K562 (cell line): Measurements from ENCODE around the gene BDH2. TPM values are rescaled to one million over a fixed set of nuclear protein-coding genes. Genes with fewer than 3 reads are reported as not detected.

Experiments used
- ATAC-seq: fragments of 200-7000 bp; cut with Tn5 transposase; 3 replicates; pipeline ENCODE4 v1.9.1; 2020; ENCODE audit warnings: moderate library complexity
- BruUV-seq: library from RNA; stranded (reverse); fragments of 400-500 nt; replicated peaks from 2 replicates; lab custom pipeline; 2021; lab: Mats Ljungman, UMichigan
- CTCF ChIA-PET: fragments of 300-600 bp; formaldehyde crosslinking; extraction: SDS; loops from one replicate; lab custom pipeline; 2021; ENCODE audit warnings: low intra/inter-chr PET ratio; lab: Yijun Ruan, JAX
- POLR2A ChIA-PET: fragments of 300-600, 350-650 bp; sonication (Branson Sonifier 250); formaldehyde crosslinking; extraction: SDS; loops from one replicate; lab custom pipeline; 2021; ENCODE audit warnings: antibody characterized with exemption, inconsistent platforms; lab: Yijun Ruan, JAX
- DNase-seq, 4 experiments: peaks; one replicate each; pipeline versions ENCODE4 v3.0.0 to v3.0.0-alpha.2; 2011 to 2018; ENCODE audit warnings: low spot score in 3 of 4, mixed read lengths in 3 of 4; ENCODE audit errors: extremely low read depth in 1 of 4
- FAIRE-seq: peaks from 2 replicates; lab custom pipeline; 2011; peaks lifted over from hg19 to GRCh38; lab: Jason Lieb, UNC
- H2AFZ ChIP-seq: 2 replicates; pipeline ENCODE4 v1.6.0; 2011; ENCODE audit warnings: low read depth, low read length, control low read depth, inconsistent platforms
- H3K27ac ChIP-seq: fragments of 200-600 bp; 3 replicates; pipeline ENCODE4 v1.8.0; 2011; ENCODE audit warnings: low read depth, mild to moderate bottlenecking, control low read depth, inconsistent platforms, low read length, moderate library complexity, mixed read lengths; ENCODE audit errors: extremely low read depth
- H3K27me3 ChIP-seq, 2 experiments: fragments of 300-600 bp in 1 of 2; 2 replicates in 1 of 2; 3 replicates in 1 of 2; pipeline versions ENCODE4 v1.6.0 to v1.8.0; 2011; ENCODE audit warnings: inconsistent platforms in 2 of 2, low read length in 2 of 2, mild to moderate bottlenecking in 1 of 2, mixed read lengths in 1 of 2, moderate library complexity in 1 of 2; ENCODE audit not compliant: control insufficient read depth in 2 of 2, insufficient read depth in 2 of 2
- H3K36me3 ChIP-seq: fragments of 300-600 bp; 3 replicates; pipeline ENCODE4 v1.8.0; 2011; ENCODE audit warnings: mild to moderate bottlenecking, low read length, inconsistent platforms; ENCODE audit not compliant: control insufficient read depth, insufficient read depth
- H3K4me1 ChIP-seq, 2 experiments: fragments of 200-600 bp in 1 of 2; replicated peaks in 1 of 2; 2 replicates in 1 of 2; 3 replicates in 1 of 2; pipeline versions ENCODE4 v1.5.1 to v1.8.0; 2011; ENCODE audit warnings: inconsistent platforms in 2 of 2, low read length in 2 of 2, mild to moderate bottlenecking in 1 of 2, mixed read lengths in 1 of 2, moderate library complexity in 1 of 2; ENCODE audit not compliant: control insufficient read depth in 2 of 2, insufficient read depth in 2 of 2
- H3K4me2 ChIP-seq: 2 replicates; pipeline ENCODE4 v1.6.1; 2011; ENCODE audit warnings: low read length, control low read depth, inconsistent platforms, mixed read lengths; ENCODE audit not compliant: insufficient read depth
- H3K4me3 ChIP-seq: fragments of 200-600 bp; sonication (generic), shearing (Covaris generic); 2 replicates; pipeline ENCODE4 v1.5.1; 2016; ENCODE audit warnings: control low read depth, inconsistent platforms
- H3K79me2 ChIP-seq: fragments of 200-600 bp; 3 replicates; pipeline ENCODE4 v1.8.0; 2011; ENCODE audit warnings: low read length, inconsistent platforms; ENCODE audit not compliant: control insufficient read depth, insufficient read depth
- H3K9ac ChIP-seq, 2 experiments: 2 replicates each; pipeline versions ENCODE4 v1.6.0 to v1.6.1; 2011; ENCODE audit warnings: low read depth in 2 of 2, low read length in 2 of 2, control low read depth in 1 of 2, inconsistent platforms in 1 of 2, mild to moderate bottlenecking in 1 of 2, mixed read lengths in 1 of 2; ENCODE audit not compliant: insufficient read depth in 1 of 2
- H3K9me1 ChIP-seq: one replicate; pipeline ENCODE4 v1.6.0; 2011; ENCODE audit warnings: inconsistent platforms, mild to moderate bottlenecking, low read length, moderate library complexity; ENCODE audit not compliant: control insufficient read depth, insufficient read depth
- H3K9me3 ChIP-seq: replicated peaks from 2 replicates; pipeline ENCODE4 v1.5.1; 2011; ENCODE audit warnings: low read depth, low read length, inconsistent platforms; ENCODE audit not compliant: control insufficient read depth, insufficient read depth
- H4K20me1 ChIP-seq: replicated peaks from 2 replicates; pipeline ENCODE4 v1.6.1; 2011; ENCODE audit warnings: low read length, inconsistent platforms, mixed read lengths; ENCODE audit not compliant: control insufficient read depth, insufficient read depth
- DNMT1 ChIP-seq: fragments of 450-650 bp; IDR thresholded peaks from 2 replicates; pipeline ENCODE4 v1.6.1; 2016; ENCODE audit warnings: antibody characterized with exemption, mild to moderate bottlenecking
- E2F6 ChIP-seq, 2 experiments: IDR thresholded peaks; 2 replicates each; pipeline ENCODE4 v1.6.1; 2011; ENCODE audit warnings: borderline replicate concordance in 1 of 2, control low read depth in 1 of 2, low read depth in 1 of 2, low read length in 1 of 2, mild to moderate bottlenecking in 1 of 2, mixed read lengths in 1 of 2, moderate library complexity in 1 of 2; ENCODE audit not compliant: insufficient read depth in 1 of 2, insufficient read length in 1 of 2, poor library complexity in 1 of 2, severe bottlenecking in 1 of 2; ENCODE audit errors: extremely low read depth in 1 of 2
- FOXK2 ChIP-seq, 2 experiments: fragments of 450-650 bp; IDR thresholded peaks in 1 of 2; conservative IDR thresholded peaks in 1 of 2; 2 replicates each; pipeline ENCODE4 v1.6.1; 2016; ENCODE audit warnings: low read depth in 2 of 2, mild to moderate bottlenecking in 1 of 2
- GTF2E2 ChIP-seq: fragments of 200-800 bp; sonication (Bioruptor generic); IDR thresholded peaks from 2 replicates; pipeline ENCODE4 v1.6.1; 2016; ENCODE audit warnings: missing genetic modification characterization, missing compliant biosample characterization
- IRF9 ChIP-seq: fragments of 450-650 bp; IDR thresholded peaks from 2 replicates; pipeline ENCODE4 v1.6.1; 2016; ENCODE audit warnings: missing biosample characterization, missing genetic modification characterization
- LCOR ChIP-seq: sonication (generic); formaldehyde crosslinking; IDR thresholded peaks from 2 replicates; pipeline ENCODE4 v1.8.0; 2022; ENCODE audit warnings: mild to moderate bottlenecking, missing genetic modification reagents
- MNT ChIP-seq, 2 experiments: fragments of 450-650 bp; conservative IDR thresholded peaks; 2 replicates each; pipeline ENCODE4 v1.6.1; 2017; ENCODE audit warnings: mild to moderate bottlenecking in 2 of 2, moderate library complexity in 2 of 2
- MXD1 ChIP-seq: fragments of 250-450 bp; sonication (Bioruptor Pico); IDR thresholded peaks from 2 replicates; pipeline ENCODE4 v1.8.0; 2021; ENCODE audit warnings: borderline replicate concordance, mild to moderate bottlenecking, moderate library complexity; ENCODE audit not compliant: poor library complexity, severe bottlenecking
- NFIC ChIP-seq: fragments of 450-650 bp; IDR thresholded peaks from 2 replicates; pipeline ENCODE4 v1.6.1; 2017; ENCODE audit warnings: mild to moderate bottlenecking, inconsistent platforms
- PHB ChIP-seq: fragments of 250-450 bp; sonication (Bioruptor Pico); IDR thresholded peaks from 2 replicates; pipeline ENCODE4 v1.5.0; 2021
- ZNF609 ChIP-seq: sonication (generic); formaldehyde crosslinking; IDR thresholded peaks from 2 replicates; pipeline ENCODE4 v1.8.1; 2023; ENCODE audit warnings: missing genetic modification reagents, mild to moderate bottlenecking, borderline replicate concordance
- WGBS: fragments of 100-300 bp; shearing (Covaris generic); methylation state at CpG from one replicate; pipeline ENCODE4 v1.1.6; 2016; ENCODE audit warnings: low coverage, mixed read lengths; ENCODE audit not compliant: insufficient coverage; ENCODE audit errors: missing lambda C conversion rate; 5-methylcytosine and 5-hydroxymethylcytosine counted together
- in situ Hi-C: fragments of 300-500 bp; cut with MboI; formaldehyde crosslinking; loops from 4 replicates; pipeline ENCODE4 v1.15.0; 2018; ENCODE audit warnings: inconsistent platforms, mixed read lengths
- intact Hi-C: fragments of 100-400 bp; cut with micrococcal nuclease; formaldehyde crosslinking; loops from 2 replicates; pipeline ENCODE4 v1.14.2; 2022
- polyA plus RNA-seq, 8 experiments: library from polyadenylated mRNA; depleted of rRNA in 4 of 8; stranded (reverse) in 5 of 8; unstranded in 3 of 8; fragments of >200 nt; fragmentation: Nextera tagmentation in 2 of 8; fragmentation: Illumina TruSeq in 1 of 8; extraction: Ambion mirVana in 2 of 8; extraction: Trizol in 1 of 8; gene quantifications; 2 replicates each; pipeline versions ENCODE4 v1.2.1 to v1.2.3, GENCODE V29; 2011 to 2014; ENCODE audit warnings: inconsistent platforms in 1 of 8, missing spikeins in 1 of 8
- total RNA-seq, 7 experiments: library from RNA; depleted of rRNA in 6 of 7; stranded (reverse); fragments of >200 nt in 6 of 7; fragmentation: Illumina TruSeq in 2 of 7; extraction: Trizol in 2 of 7; gene quantifications; 2 replicates each; pipeline versions ENCODE4 v1.2.1 to v1.2.3, GENCODE V29; 2011 to 2021; ENCODE audit warnings: low replicate concordance in 1 of 7

The BDH2 gene
- total and polyA plus RNA-seq, 9 of the 15 experiments (the other 6 are each of a cell fraction or from before 2014, with no cell fraction given), result 4.9 to 17.9 (median 9.1) TPM

- WGBS, result 90% methylated on average over 1 of the region's 1 CpG
- ATAC-seq, result no peak
- Histone ChIP-seq H3K4me3 (no peak overlapping the region), H3K4me2 (no peak overlapping the region), H3K4me1 (no peaks in the 10 kb centered on the region), H4K20me1 (no peaks in the 10 kb centered on the region), H3K9ac (no peak overlapping the region), H3K9me3 (no peaks in the 10 kb centered on the region), H3K27me3 (no peaks in the 10 kb centered on the region), H3K79me2 (no peaks in the 10 kb centered on the region), H3K9me1 (no peaks in the 10 kb centered on the region), H2AFZ (no peak overlapping the region), H3K36me3 (peaks cover 82% of the 10 kb centered on the region), H3K27ac (no peak overlapping the region)
- in situ Hi-C loops (no loop called here), intact Hi-C loops (no loop called here)
- CTCF ChIA-PET, result no interaction called here
- no peak for DNase-seq
- POLR2A ChIA-PET, result no interaction called here
- FAIRE-seq, result no peak
- BruUV-seq, result no TSS peak
- no peak for TF ChIP-seq PHB
- TF ChIP-seq IRF9 (tag), result no peak
- no peak for TF ChIP-seq MXD1
- no peak for TF ChIP-seq NFIC
- no peak for TF ChIP-seq DNMT1
- TF ChIP-seq ZNF609 (CRISPR knock-in tag), result no peak
- no peak for TF ChIP-seq E2F6 (IDR thresholded peaks at IDR 0.05; ENCODE audit: borderline replicate concordance in 1 of 2, extremely low read depth in 1 of 2, insufficient read depth in 1 of 2, insufficient read length in 1 of 2, low read depth in 1 of 2, low read length in 1 of 2, poor library complexity in 1 of 2, severe bottlenecking in 1 of 2)
- TF ChIP-seq MNT (conservative IDR thresholded peaks at IDR 0.05), result no peak
- no peak for TF ChIP-seq FOXK2 (conservative IDR thresholded peaks at IDR 0.05 in 1 of 2, IDR thresholded peaks at IDR 0.05 in 1 of 2; ENCODE audit: low read depth in 2 of 2)
- no peak for TF ChIP-seq LCOR
- TF ChIP-seq GTF2E2 (tag), result no peak
Measured at GRCh38 chr4:103137446-103137827, 37.8 kb upstream of the BDH2 start.
